Measurements from ENCODE around the gene COL5A1. TPM values are rescaled to one million over a fixed set of nuclear protein-coding genes. Genes with fewer than 3 reads are reported as not detected.
"Not testable (repeated sequence)": the region's sequence is repeated elsewhere in the genome, so short reads cannot be mapped to it uniquely, and the experiment has no call there.

The COL5A1 gene
- total and polyA plus RNA-seq, 11 donors: 7.6 to 91.3 (median 13.4) TPM

- no peak overlapping the region for H3K4me3 ChIP-seq
- ATAC-seq (peak in 2 of 4 donors; percentile 20 to 35), DNase-seq (no peak)
- H3K27ac ChIP-seq: peak overlapping the region in 5 of 12 donors; percentile 25 to 92 (median 50)
- H3K36me3 ChIP-seq: peaks cover 0 to 15% (median 0%) of the 10 kb centered on the region in 9 donors
- H3K4me1 ChIP-seq: peaks cover 0 to 42% (median 14%) of the 10 kb centered on the region in 12 donors
- no peaks in the 10 kb centered on the region for H3K27me3 ChIP-seq
- TF ChIP-seq CTCF (IDR thresholded peaks at IDR 0.05) (no peak), POLR2A (IDR thresholded peaks at IDR 0.05) (no peak)
- WGBS, 4 donors: 69 to 83% (median 76%) methylated on average over 10 of the region's 10 CpGs
- intact Hi-C loops (cut with DNase I): no loop called here
- no peaks in the 10 kb centered on the region for H3K9me3 ChIP-seq
Measured at GRCh38 chr9:134712926-134713325, 71.3 kb downstream of the COL5A1 start.

DNA sequence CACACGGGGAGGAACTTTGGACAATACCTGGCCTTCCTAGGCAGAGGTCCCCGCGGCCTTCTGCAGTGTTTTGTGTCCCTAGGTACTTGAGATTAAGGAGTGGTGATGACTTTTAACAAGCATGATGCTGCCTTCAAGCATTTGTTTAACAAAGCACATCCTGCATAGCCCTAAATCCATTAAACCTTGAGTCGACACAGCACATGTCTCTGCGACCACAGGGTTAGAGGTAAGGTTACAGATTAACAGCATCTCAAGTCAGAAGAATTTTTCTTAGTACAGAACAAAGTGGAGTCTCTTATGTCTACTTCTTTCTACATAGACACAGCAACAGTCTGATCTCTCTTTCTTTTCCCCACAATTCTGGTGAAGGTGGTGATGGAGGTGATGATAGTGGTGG lies 73.9 kb downstream of the COL5A1 start:
- DNase-seq; intact Hi-C loops (cut with DNase I): not testable (repeated sequence)

DNA sequence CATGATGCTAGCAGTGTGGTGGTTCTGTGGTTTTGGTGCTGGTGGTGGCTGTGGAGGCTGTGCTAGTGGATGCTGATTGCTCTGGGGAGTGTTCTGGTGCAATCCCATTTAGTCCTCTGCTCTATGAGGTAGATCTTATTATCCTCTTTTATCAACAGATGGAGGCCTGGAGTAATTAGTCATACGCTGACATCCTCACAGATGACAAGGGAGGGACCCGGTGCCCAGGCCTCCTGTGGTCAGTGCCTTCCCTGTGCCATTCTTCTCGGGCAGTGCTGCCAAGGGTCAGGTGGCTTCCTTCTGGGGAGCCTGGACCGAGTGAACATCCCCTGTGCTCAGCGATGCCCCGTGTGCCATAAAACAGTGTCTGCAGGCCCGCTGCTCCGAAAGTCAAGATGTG lies 74.5 kb downstream of the COL5A1 start:
- H3K4me1 ChIP-seq: peaks cover 0 to 22% (median 0%) of the 10 kb centered on the region in 12 donors
- peaks cover 0 to 16% (median 0%) of the 10 kb centered on the region in 9 donors for H3K36me3 ChIP-seq
- no peak overlapping the region for H3K27ac ChIP-seq
- no peak for DNase-seq
- 74 to 93% (median 90%) methylated on average over 7 to 8 of the region's 8 CpGs for whole genome bisulfite sequencing, 4 donors
- intact Hi-C loops (cut with DNase I): no loop called here
- H3K4me3 ChIP-seq: no peak overlapping the region
- H3K9me3 ChIP-seq: no peaks in the 10 kb centered on the region
- ATAC-seq: no peak
- no peaks in the 10 kb centered on the region for H3K27me3 ChIP-seq
- TF ChIP-seq CTCF (IDR thresholded peaks at IDR 0.05) (no peak), POLR2A (IDR thresholded peaks at IDR 0.05) (no peak)

More for the DNA sequence above, 73.9 kb downstream of the COL5A1 start:
- H3K27ac ChIP-seq, ATAC-seq, H3K4me3 ChIP-seq, H3K27me3 ChIP-seq, H3K9me3 ChIP-seq: not testable (repeated sequence)
- Histone ChIP-seq H3K4me1 (peaks cover 0 to 24% (median 0%) of the 10 kb centered on the region in 12 donors), H3K36me3 (peaks cover 0 to 16% (median 0%) of the 10 kb centered on the region in 9 donors)
- 82 to 93% (median 88%) methylated on average over 5 of the region's 5 CpGs for WGBS, 4 donors

GRCh38 chr9:134717056-134717455 lies 75.5 kb downstream of the COL5A1 start:
- intact Hi-C loops (cut with DNase I): no loop called here
- Histone ChIP-seq H3K9me3 (no peaks in the 10 kb centered on the region), H3K4me1 (peaks cover 0 to 15% (median 0%) of the 10 kb centered on the region in 12 donors), H3K36me3 (peaks cover 0 to 16% (median 0%) of the 10 kb centered on the region in 9 donors), H3K4me3 (no peak overlapping the region), H3K27ac (no peak overlapping the region), H3K27me3 (no peaks in the 10 kb centered on the region)
- 83 to 91% (median 87%) methylated on average over 14 to 20 of the region's 20 CpGs for WGBS, 4 donors
- DNase-seq (no peak), ATAC-seq (no peak)
- TF ChIP-seq CTCF (IDR thresholded peaks at IDR 0.05) (no peak), POLR2A (IDR thresholded peaks at IDR 0.05) (no peak)

Measured in heart left ventricle (tissue), 16 donors.